Panc1 (cell line): ENCODE measurements around the gene ZNF557. TPM values are rescaled to one million over a fixed set of nuclear protein-coding genes. Genes with fewer than 3 reads are reported as not detected.

ENCODE experiments used
- ATAC-seq: fragments of 200-7000 bp; cut with Tn5 transposase; 2 replicates; pipeline ENCODE4 v1.9.1; 2020; ENCODE audit warnings: mild to moderate bottlenecking, moderate library complexity
- BruUV-seq: library from RNA; stranded (reverse); fragments of 400-500 nt; replicated peaks from 2 replicates; lab custom pipeline; 2021; lab: Mats Ljungman, UMichigan
- CTCF ChIA-PET: fragments of 300-600 bp; sonication (Branson Sonifier 250); formaldehyde crosslinking; loops from one replicate; lab custom pipeline; 2022; ENCODE audit warnings: antibody characterized with exemption; lab: Charles Lee
- POLR2A ChIA-PET: fragments of 300-600 bp; sonication (Branson Sonifier 250); formaldehyde crosslinking; loops from one replicate; lab custom pipeline; 2022; ENCODE audit warnings: antibody characterized with exemption; lab: Charles Lee
- DNase-seq: peaks from one replicate; pipeline ENCODE4 v3.0.0-alpha.2; 2010; ENCODE audit warnings: low read depth, low spot score
- H3K27ac ChIP-seq: 2 replicates; pipeline ENCODE4 v1.5.1; 2011; ENCODE audit warnings: mild to moderate bottlenecking, low read length, inconsistent platforms
- H3K27me3 ChIP-seq: fragments of 200-500 bp; sonication (Bioruptor generic); 2 replicates; pipeline ENCODE4 v1.6.0; 2014; ENCODE audit warnings: low read length, inconsistent platforms; ENCODE audit not compliant: control insufficient read depth, insufficient read depth
- H3K36me3 ChIP-seq: fragments of 200-500 bp; sonication (Bioruptor generic); 2 replicates; pipeline ENCODE4 v1.5.1; 2014; ENCODE audit warnings: inconsistent platforms, mild to moderate bottlenecking, low read length, moderate library complexity; ENCODE audit not compliant: control insufficient read depth, insufficient read depth
- H3K4me1 ChIP-seq: 2 replicates; pipeline ENCODE4 v1.5.1; 2011; ENCODE audit warnings: inconsistent platforms, mild to moderate bottlenecking, low read length, moderate library complexity; ENCODE audit not compliant: control insufficient read depth, insufficient read depth
- H3K4me3 ChIP-seq, 2 experiments: 2 replicates each; pipeline ENCODE4 v1.5.1; 2011 to 2012; ENCODE audit warnings: low read depth in 2 of 2, low read length in 2 of 2, mild to moderate bottlenecking in 2 of 2, inconsistent platforms in 1 of 2, moderate library complexity in 1 of 2
- H3K9me3 ChIP-seq: fragments of 200-500 bp; sonication (Bioruptor generic); 2 replicates; pipeline ENCODE4 v1.5.1; 2014; ENCODE audit warnings: low read depth, mild to moderate bottlenecking, inconsistent platforms, low read length, moderate library complexity; ENCODE audit not compliant: control insufficient read depth, insufficient read depth
- POLR2AphosphoS5 ChIP-seq: IDR thresholded peaks from 2 replicates; pipeline ENCODE4 v1.6.1; 2012; ENCODE audit warnings: mild to moderate bottlenecking, low read depth, low read length, moderate library complexity
- SIN3A ChIP-seq: IDR thresholded peaks from 2 replicates; pipeline ENCODE4 v1.6.1; 2012; ENCODE audit warnings: low read depth, mild to moderate bottlenecking, low read length, moderate library complexity, borderline replicate concordance; ENCODE audit not compliant: insufficient read depth
- TCF7L2 ChIP-seq: IDR thresholded peaks from 2 replicates; pipeline ENCODE4 v1.6.1; 2011; ENCODE audit warnings: mild to moderate bottlenecking, low read depth, low read length, inconsistent platforms
- in situ Hi-C: cut with HindIII; loops from 2 replicates; pipeline ENCODE4 v1.10.0; 2016; ENCODE audit warnings: low sequenced_read_pairs, low pct_unique_long_range_greater_than_20kb
- intact Hi-C: fragments of 100-400 bp; cut with micrococcal nuclease; formaldehyde crosslinking; loops from one replicate; pipeline ENCODE4 v1.10.0; 2022; ENCODE audit not compliant: unreplicated experiment
- total RNA-seq: library from RNA; stranded (reverse); gene quantifications from one replicate; pipeline ENCODE4 v1.2.1, GENCODE V29; 2021; ENCODE audit not compliant: unreplicated experiment
- TF ChIP-seq, protein P1 (sequence below): fragments of 450-650 bp; IDR thresholded peaks from 2 replicates; pipeline ENCODE4 v1.5.1; 2017; ENCODE audit warnings: mild to moderate bottlenecking
- TF ChIP-seq, protein P2 (sequence below), 2 experiments: IDR thresholded peaks; 2 replicates each; pipeline ENCODE4 v1.6.1; 2011 to 2012; ENCODE audit warnings: low read depth in 2 of 2, control low read depth in 1 of 2, low read length in 1 of 2, mild to moderate bottlenecking in 1 of 2, moderate library complexity in 1 of 2; ENCODE audit not compliant: insufficient read depth in 1 of 2

Gene ZNF557
- total RNA-seq, 1 experiment from 2014 or later, result 7.6 TPM

DNA sequence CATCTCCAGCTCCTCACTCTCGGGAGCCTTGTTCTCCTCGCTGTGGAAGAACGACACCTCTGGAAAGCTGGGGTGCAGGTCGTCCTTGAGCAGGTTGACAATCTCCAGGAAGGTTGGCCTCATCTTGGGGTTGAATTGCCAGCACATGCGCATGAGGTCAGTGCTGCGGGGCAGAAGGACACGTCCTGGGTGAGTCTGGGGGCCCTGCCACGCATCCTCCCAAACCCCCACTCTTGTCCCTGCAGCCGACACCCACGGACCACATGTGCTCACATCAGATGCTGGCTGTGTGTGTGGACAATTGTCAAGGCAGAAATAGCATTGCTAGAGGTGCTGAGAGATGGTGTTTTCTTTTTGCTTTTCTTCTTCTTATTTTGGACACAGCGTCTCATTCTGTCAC lies 47.7 kb downstream of the ZNF557 start:
- ATAC-seq, result no peak
- ChIA-PET CTCF (no interaction called here), POLR2A (no interaction called here)
- no peak overlapping the region for H3K27ac ChIP-seq
- H3K27me3 ChIP-seq, result 0 out of 2 replicates have a peak, but pooled peaks cover 2% of the 10 kb centered on the region
- H3K36me3 ChIP-seq, result no peaks in the 10 kb centered on the region
- H3K4me3 ChIP-seq, result no peak overlapping the region
- H3K4me1 ChIP-seq, result no peaks in the 10 kb centered on the region
- TF ChIP-seq, protein P1, sequence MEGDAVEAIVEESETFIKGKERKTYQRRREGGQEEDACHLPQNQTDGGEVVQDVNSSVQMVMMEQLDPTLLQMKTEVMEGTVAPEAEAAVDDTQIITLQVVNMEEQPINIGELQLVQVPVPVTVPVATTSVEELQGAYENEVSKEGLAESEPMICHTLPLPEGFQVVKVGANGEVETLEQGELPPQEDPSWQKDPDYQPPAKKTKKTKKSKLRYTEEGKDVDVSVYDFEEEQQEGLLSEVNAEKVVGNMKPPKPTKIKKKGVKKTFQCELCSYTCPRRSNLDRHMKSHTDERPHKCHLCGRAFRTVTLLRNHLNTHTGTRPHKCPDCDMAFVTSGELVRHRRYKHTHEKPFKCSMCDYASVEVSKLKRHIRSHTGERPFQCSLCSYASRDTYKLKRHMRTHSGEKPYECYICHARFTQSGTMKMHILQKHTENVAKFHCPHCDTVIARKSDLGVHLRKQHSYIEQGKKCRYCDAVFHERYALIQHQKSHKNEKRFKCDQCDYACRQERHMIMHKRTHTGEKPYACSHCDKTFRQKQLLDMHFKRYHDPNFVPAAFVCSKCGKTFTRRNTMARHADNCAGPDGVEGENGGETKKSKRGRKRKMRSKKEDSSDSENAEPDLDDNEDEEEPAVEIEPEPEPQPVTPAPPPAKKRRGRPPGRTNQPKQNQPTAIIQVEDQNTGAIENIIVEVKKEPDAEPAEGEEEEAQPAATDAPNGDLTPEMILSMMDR, result no peak
- TF ChIP-seq SIN3A (no peak), POLR2AphosphoS5 (no peak)
- TF ChIP-seq, protein P2, sequence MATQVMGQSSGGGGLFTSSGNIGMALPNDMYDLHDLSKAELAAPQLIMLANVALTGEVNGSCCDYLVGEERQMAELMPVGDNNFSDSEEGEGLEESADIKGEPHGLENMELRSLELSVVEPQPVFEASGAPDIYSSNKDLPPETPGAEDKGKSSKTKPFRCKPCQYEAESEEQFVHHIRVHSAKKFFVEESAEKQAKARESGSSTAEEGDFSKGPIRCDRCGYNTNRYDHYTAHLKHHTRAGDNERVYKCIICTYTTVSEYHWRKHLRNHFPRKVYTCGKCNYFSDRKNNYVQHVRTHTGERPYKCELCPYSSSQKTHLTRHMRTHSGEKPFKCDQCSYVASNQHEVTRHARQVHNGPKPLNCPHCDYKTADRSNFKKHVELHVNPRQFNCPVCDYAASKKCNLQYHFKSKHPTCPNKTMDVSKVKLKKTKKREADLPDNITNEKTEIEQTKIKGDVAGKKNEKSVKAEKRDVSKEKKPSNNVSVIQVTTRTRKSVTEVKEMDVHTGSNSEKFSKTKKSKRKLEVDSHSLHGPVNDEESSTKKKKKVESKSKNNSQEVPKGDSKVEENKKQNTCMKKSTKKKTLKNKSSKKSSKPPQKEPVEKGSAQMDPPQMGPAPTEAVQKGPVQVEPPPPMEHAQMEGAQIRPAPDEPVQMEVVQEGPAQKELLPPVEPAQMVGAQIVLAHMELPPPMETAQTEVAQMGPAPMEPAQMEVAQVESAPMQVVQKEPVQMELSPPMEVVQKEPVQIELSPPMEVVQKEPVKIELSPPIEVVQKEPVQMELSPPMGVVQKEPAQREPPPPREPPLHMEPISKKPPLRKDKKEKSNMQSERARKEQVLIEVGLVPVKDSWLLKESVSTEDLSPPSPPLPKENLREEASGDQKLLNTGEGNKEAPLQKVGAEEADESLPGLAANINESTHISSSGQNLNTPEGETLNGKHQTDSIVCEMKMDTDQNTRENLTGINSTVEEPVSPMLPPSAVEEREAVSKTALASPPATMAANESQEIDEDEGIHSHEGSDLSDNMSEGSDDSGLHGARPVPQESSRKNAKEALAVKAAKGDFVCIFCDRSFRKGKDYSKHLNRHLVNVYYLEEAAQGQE (IDR thresholded peaks at IDR 0.05; ENCODE audit: insufficient read depth in 1 of 2, low read depth in 2 of 2, low read length in 1 of 2), result no peak
- intact Hi-C loops (no loop called here), in situ Hi-C loops (no loop called here)
- no TSS peak for BruUV-seq
- DNase-seq, result no peak
- no peaks in the 10 kb centered on the region for H3K9me3 ChIP-seq

DNA sequence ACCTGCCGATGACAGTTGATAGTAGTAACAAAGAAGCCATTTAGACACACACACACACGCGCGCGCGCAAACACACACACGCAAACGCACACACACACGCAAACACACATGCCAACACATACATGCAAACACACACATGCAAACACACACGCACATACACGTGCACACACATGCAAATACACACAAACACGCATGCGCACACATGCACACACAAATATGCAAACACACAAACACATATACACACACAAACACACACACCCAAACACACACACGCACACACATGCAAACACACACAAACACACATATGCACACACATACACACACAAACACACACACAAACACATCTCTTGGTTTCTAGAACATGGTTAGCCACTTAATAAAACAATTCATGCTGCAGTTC lies 50.1 kb downstream of the ZNF557 start:
- ATAC-seq (no peak), DNase-seq (no peak)
- ChIA-PET POLR2A (no interaction called here), CTCF (no interaction called here)
- H3K27me3 ChIP-seq, result 0 out of 2 replicates have a peak, but pooled peaks cover 2% of the 10 kb centered on the region
- no peaks in the 10 kb centered on the region for H3K4me1 ChIP-seq
- no peaks in the 10 kb centered on the region for H3K9me3 ChIP-seq
- no TSS peak for BruUV-seq
- intact Hi-C loops, result no loop called here
- in situ Hi-C loops, result no loop called here
- H3K36me3 ChIP-seq, result no peaks in the 10 kb centered on the region
- H3K4me3 ChIP-seq, result no peak overlapping the region
- H3K27ac ChIP-seq, result no peak overlapping the region
- TF ChIP-seq, protein P2 (IDR thresholded peaks at IDR 0.05; ENCODE audit: insufficient read depth in 1 of 2, low read depth in 2 of 2, low read length in 1 of 2), result no peak
- no peak for TF ChIP-seq TCF7L2
- TF ChIP-seq, protein P1, result no peak
- TF ChIP-seq POLR2AphosphoS5, result no peak
- no peak for TF ChIP-seq SIN3A
